ENCODE results near the gene LRIG3.

Gene LRIG3

GRCh38 chr12:58841058-58841798 is 79.1 kb downstream of the LRIG3 start:
- TF ChIP-seq, protein P1, sequence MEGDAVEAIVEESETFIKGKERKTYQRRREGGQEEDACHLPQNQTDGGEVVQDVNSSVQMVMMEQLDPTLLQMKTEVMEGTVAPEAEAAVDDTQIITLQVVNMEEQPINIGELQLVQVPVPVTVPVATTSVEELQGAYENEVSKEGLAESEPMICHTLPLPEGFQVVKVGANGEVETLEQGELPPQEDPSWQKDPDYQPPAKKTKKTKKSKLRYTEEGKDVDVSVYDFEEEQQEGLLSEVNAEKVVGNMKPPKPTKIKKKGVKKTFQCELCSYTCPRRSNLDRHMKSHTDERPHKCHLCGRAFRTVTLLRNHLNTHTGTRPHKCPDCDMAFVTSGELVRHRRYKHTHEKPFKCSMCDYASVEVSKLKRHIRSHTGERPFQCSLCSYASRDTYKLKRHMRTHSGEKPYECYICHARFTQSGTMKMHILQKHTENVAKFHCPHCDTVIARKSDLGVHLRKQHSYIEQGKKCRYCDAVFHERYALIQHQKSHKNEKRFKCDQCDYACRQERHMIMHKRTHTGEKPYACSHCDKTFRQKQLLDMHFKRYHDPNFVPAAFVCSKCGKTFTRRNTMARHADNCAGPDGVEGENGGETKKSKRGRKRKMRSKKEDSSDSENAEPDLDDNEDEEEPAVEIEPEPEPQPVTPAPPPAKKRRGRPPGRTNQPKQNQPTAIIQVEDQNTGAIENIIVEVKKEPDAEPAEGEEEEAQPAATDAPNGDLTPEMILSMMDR (IDR thresholded peaks at IDR 0.05; ENCODE audit: insufficient read depth, low read depth, low read length, missing control alignments) = no peak

DNA sequence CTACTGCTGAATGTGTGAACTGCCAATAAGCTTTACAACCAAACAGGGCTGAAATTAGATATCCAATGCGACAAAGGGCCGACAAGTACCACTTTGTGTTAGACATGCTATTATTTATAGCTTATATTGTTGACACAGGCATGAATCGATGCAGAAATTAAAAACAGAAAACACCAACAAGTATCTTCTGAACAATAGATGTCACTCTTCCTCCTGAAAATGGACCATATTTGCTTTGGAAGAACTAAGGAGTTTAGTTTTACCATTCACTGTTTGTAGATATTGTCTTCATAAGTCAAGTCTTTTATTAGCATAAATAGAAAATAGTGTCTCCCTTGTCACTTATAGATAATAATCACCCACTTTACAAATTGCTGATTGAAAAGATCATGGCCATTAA is 86.5 kb downstream of the LRIG3 start:
- TF ChIP-seq, protein P1 (IDR thresholded peaks at IDR 0.05; ENCODE audit: insufficient read depth, low read depth, low read length, missing control alignments) = peak; percentile 26
- peak; percentile 9 for DNase-seq (ENCODE audit: low read depth)
- H3K4me3 ChIP-seq (ENCODE audit: low read length) = no peak overlapping the region

More at GRCh38 chr12:58841058-58841798, 79.1 kb downstream of the LRIG3 start:
- no peak overlapping the region for H3K4me3 ChIP-seq (ENCODE audit: low read length)
- DNase-seq (ENCODE audit: low read depth) = peak; percentile 25

DNA sequence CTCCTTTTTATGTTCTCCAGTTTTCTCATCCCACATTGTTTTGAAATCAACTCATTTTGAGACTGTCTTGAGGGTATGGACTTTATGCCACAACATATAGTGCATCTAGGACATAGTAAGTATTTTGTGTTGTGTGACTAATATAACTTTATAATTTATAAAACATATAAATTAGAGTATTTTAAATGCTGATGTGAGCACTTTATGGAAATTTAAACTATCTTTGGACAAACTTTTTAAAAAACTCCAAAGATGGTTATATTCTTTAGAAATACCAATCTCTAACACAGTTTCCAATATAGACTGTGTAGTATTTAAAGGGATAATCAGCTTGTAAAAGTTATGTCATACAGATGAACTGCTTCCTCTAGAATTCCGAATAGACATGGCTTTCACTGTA is 87.4 kb downstream of the LRIG3 start:
- no peak for DNase-seq (ENCODE audit: low read depth)
- H3K4me3 ChIP-seq (ENCODE audit: low read length) = no peak overlapping the region
- TF ChIP-seq, protein P1 (IDR thresholded peaks at IDR 0.05; ENCODE audit: insufficient read depth, low read depth, low read length, missing control alignments) = no peak

Data from epithelial cell of esophagus (primary cell).